GM10266 (cell line): ENCODE measurements around the gene SLC39A11.
"Not testable (repeated sequence)": the region's sequence is repeated elsewhere in the genome, so short reads cannot be mapped to it uniquely, and the experiment has no call there.

ENCODE experiments used
- DNase-seq: peaks from one replicate; pipeline ENCODE4 v3.0.0; 2012; ENCODE audit errors: extremely low spot score
- TF ChIP-seq, protein P1 (sequence below): IDR thresholded peaks from 2 replicates; pipeline ENCODE4 v1.5.1; 2012; ENCODE audit warnings: mild to moderate bottlenecking, low read depth; ENCODE audit not compliant: control insufficient read depth, insufficient read depth; ENCODE audit errors: missing control alignments

Gene SLC39A11

GRCh38 chr17:72832306-72832705 is 260.2 kb downstream of the SLC39A11 start:
- DNase-seq: no peak
- TF ChIP-seq, protein P1, sequence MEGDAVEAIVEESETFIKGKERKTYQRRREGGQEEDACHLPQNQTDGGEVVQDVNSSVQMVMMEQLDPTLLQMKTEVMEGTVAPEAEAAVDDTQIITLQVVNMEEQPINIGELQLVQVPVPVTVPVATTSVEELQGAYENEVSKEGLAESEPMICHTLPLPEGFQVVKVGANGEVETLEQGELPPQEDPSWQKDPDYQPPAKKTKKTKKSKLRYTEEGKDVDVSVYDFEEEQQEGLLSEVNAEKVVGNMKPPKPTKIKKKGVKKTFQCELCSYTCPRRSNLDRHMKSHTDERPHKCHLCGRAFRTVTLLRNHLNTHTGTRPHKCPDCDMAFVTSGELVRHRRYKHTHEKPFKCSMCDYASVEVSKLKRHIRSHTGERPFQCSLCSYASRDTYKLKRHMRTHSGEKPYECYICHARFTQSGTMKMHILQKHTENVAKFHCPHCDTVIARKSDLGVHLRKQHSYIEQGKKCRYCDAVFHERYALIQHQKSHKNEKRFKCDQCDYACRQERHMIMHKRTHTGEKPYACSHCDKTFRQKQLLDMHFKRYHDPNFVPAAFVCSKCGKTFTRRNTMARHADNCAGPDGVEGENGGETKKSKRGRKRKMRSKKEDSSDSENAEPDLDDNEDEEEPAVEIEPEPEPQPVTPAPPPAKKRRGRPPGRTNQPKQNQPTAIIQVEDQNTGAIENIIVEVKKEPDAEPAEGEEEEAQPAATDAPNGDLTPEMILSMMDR: no peak

DNA sequence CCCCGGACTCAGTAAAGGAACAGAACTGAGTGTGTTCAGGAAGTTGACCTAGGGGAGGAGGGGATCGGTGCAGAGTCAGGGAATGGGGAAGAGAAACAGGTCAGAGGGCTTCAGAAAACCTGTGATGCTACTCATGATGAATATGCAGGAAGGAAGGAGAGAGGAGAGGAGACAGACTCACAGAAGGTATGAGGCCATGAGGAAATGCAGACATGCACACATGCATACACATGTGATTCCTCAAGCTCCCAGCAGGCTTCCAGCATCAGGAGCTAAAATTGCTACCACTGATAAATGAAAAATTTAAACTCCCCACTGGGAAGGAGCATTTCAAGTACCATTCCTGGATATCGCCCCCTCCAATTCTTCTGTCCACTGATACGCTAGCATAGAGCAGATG is 262.6 kb downstream of the SLC39A11 start:
- DNase-seq: no peak
- TF ChIP-seq, protein P1: no peak

- DNase-seq: no peak
- TF ChIP-seq, protein P1: no peak
Measured at GRCh38 chr17:72826602-72827001, 265.9 kb downstream of the SLC39A11 start.

DNA sequence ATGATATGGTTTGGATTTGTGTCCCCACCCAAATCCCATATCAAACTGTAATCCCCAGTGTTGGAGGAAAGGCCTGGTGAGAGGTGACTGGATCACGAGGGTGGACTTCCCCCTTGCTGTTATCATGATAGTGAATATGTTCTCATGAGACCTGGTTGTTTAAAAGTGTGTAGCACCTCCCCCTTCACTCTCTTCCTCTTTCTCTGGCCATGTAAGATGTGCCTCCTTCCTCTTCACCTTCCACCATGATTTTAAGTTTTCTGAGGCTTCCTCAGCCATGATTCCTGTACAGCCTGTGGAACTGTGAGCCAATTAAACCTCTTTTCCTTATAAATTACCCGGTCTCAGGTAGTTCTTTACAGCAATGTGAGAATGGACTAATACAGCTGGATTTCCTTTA is 266.4 kb downstream of the SLC39A11 start:
- DNase-seq: not testable (repeated sequence)

GRCh38 chr17:72825218-72825617 is 267.3 kb downstream of the SLC39A11 start:
- no peak for DNase-seq

DNA sequence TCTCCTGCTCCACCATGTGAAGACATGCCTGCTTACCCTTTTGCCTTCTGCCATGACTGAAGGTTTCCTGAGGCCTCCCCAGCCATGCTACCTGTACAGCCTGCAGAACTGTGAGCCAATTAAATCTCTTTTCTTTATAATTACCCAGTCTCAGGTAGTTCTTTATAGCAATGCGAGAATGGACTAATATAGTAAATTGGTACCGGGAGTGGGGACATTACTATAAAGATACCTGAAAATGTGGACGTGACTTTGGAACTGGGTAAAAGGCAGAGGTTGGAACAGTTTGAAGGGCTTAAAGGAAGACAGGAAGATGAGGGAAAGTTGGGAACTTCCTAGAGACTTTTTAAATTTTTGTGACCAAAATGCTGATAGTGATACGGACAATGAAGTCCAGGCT is 268.2 kb downstream of the SLC39A11 start:
- not testable (repeated sequence) for DNase-seq

More at GRCh38 chr17:72825218-72825617, 267.3 kb downstream of the SLC39A11 start:
- TF ChIP-seq, protein P1: no peak

DNA sequence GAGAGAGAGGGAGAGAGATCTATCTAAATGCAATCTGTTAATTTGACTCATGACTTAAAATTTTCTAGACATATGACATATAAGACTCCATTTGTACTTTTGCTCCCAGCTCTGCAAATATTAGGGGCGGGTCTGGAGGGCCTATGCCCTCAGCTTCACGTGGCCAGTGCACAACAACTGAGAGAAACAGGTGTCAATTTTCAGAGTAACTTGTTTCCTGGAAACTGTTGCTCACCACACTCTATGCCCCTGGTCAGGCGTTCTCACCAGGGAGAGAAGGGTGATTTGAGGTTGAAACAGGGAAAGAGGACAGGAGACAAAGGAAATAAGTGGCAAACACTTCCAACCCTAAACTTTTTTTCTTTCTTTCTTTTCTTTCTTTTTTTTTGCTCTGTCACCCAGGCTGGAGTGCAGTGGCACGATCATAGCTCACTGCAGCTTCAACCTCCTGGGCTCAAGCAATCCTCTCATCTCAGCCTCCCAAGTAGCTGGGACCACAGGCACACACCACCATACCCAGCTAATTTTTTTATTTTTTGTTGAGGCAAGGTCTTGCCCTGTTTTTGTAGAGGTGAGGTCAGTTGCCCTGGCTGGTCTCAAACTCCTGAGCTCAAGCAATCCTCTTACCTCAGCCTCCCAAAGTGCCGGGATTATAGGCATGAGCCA is 270.0 kb downstream of the SLC39A11 start:
- no peak for DNase-seq
- TF ChIP-seq, protein P1: no peak

DNA sequence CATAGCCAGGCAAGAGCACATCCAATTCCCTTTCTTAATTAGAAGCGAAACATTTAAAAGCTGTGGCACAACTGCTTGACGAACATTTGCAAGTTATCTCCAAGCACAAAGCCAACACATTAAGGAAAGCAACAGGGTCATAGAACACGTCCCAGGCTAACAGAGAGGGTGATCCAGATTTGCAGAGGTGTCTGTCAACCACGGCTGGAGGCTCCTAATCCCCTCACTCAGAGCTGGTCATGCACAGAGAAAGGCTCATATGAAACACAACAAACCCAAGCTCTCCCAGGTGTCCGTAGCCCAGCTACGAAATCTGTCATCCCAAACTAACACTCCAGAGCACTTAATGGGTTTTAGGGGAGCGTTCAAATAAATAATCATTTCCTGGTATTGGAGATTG is 276.1 kb downstream of the SLC39A11 start:
- no peak for DNase-seq
- TF ChIP-seq, protein P1: no peak
